H1 (cell line): Measurements from ENCODE around the gene FRMPD2. TPM values are rescaled to one million over a fixed set of nuclear protein-coding genes. Genes with fewer than 3 reads are reported as not detected.
A peak's percentile ranks its signal among the peaks of the same experiment; 100 is the strongest.

Source experiments
- CTCF ChIA-PET: fragments of 300-600 bp; sonication (Branson Sonifier 250); formaldehyde crosslinking; loops from one replicate; lab custom pipeline; 2021; ENCODE audit not compliant: partially characterized antibody; lab: Charles Lee
- POLR2A ChIA-PET: fragments of 300-600 bp; sonication (Branson Sonifier 250); formaldehyde crosslinking; loops from one replicate; lab custom pipeline; 2021; ENCODE audit warnings: inconsistent platforms; ENCODE audit not compliant: partially characterized antibody; lab: Charles Lee
- DNase-seq, 2 experiments: peaks; one replicate each; pipeline versions ENCODE4 v3.0.0 to v3.0.0-alpha.2; 2010 to 2022; ENCODE audit warnings: low spot score in 2 of 2, low read depth in 1 of 2, mixed read lengths in 1 of 2
- FAIRE-seq: peaks from 2 replicates; lab custom pipeline; 2011; peaks lifted over from hg19 to GRCh38; lab: Jason Lieb, UNC
- H2AFZ ChIP-seq: 2 replicates; pipeline ENCODE4 v1.8.1; 2012; ENCODE audit warnings: low read length, inconsistent platforms
- H2AK5ac ChIP-seq: 2 replicates; pipeline ENCODE4 v1.6.1; 2013; ENCODE audit warnings: low read depth, low read length
- H2BK120ac ChIP-seq: replicated peaks from 2 replicates; pipeline ENCODE3; 2013; ENCODE audit warnings: low read depth, low read length, inconsistent platforms
- H2BK12ac ChIP-seq: 2 replicates; pipeline ENCODE4 v1.6.1; 2013; ENCODE audit warnings: low read depth, low read length
- H2BK15ac ChIP-seq: 2 replicates; pipeline ENCODE4 v1.6.1; 2013; ENCODE audit warnings: low read length
- H2BK20ac ChIP-seq: 2 replicates; pipeline ENCODE4 v1.6.1; 2013; ENCODE audit warnings: low read length
- H2BK5ac ChIP-seq: 2 replicates; pipeline ENCODE4 v1.6.1; 2013; ENCODE audit warnings: low read depth, low read length
- H3K14ac ChIP-seq: 2 replicates; pipeline ENCODE4 v1.6.1; 2013; ENCODE audit warnings: inconsistent platforms; ENCODE audit not compliant: insufficient read length
- H3K18ac ChIP-seq: 2 replicates; pipeline ENCODE4 v1.6.1; 2013; ENCODE audit warnings: low read length; ENCODE audit errors: extremely low read depth
- H3K23ac ChIP-seq: 2 replicates; pipeline ENCODE4 v1.6.1; 2013; ENCODE audit warnings: inconsistent platforms; ENCODE audit not compliant: insufficient read length
- H3K23me2 ChIP-seq: 2 replicates; pipeline ENCODE4 v1.6.1; 2013; ENCODE audit warnings: low read depth, low read length
- H3K27ac ChIP-seq: 2 replicates; pipeline ENCODE4 v1.6.1; 2011; ENCODE audit warnings: low read depth, low read length, inconsistent platforms
- H3K27me3 ChIP-seq, 4 experiments: replicated peaks in 1 of 4; 1 replicate in 1 of 4; 2 replicates in 3 of 4; pipeline versions ENCODE4 v1.6.1 to v1.8.1; 2011 to 2013; ENCODE audit warnings: low read length in 3 of 4, mild to moderate bottlenecking in 3 of 4, inconsistent platforms in 2 of 4, mixed read lengths in 2 of 4, moderate library complexity in 1 of 4; ENCODE audit not compliant: control insufficient read depth in 3 of 4, insufficient read depth in 3 of 4; ENCODE audit errors: extremely low read depth in 1 of 4
- H3K36me3 ChIP-seq, 4 experiments: 2 replicates each; pipeline versions ENCODE4 v1.6.1 to v1.8.1; 2011 to 2013; ENCODE audit warnings: mild to moderate bottlenecking in 4 of 4, low read length in 3 of 4, moderate library complexity in 2 of 4, control low read depth in 1 of 4, inconsistent platforms in 1 of 4; ENCODE audit not compliant: insufficient read depth in 4 of 4, control insufficient read depth in 2 of 4
- H3K4ac ChIP-seq: replicated peaks from 2 replicates; pipeline ENCODE3; 2013; ENCODE audit warnings: low read length, low read depth, mixed read lengths, inconsistent platforms; ENCODE audit not compliant: insufficient read length
- H3K4me1 ChIP-seq, 4 experiments: replicated peaks in 1 of 4; 1 replicate in 1 of 4; 2 replicates in 3 of 4; pipeline versions ENCODE4 v1.6.1 to v1.8.1; 2011 to 2013; ENCODE audit warnings: low read length in 3 of 4, inconsistent platforms in 2 of 4, mixed read lengths in 1 of 4; ENCODE audit not compliant: insufficient read depth in 4 of 4, control insufficient read depth in 3 of 4
- H3K4me2 ChIP-seq, 2 experiments: 2 replicates each; pipeline versions ENCODE4 v1.6.1 to v1.8.1; 2011 to 2013; ENCODE audit warnings: low read depth in 2 of 2, low read length in 2 of 2, control low read depth in 1 of 2, inconsistent platforms in 1 of 2, mild to moderate bottlenecking in 1 of 2; ENCODE audit not compliant: insufficient read depth in 1 of 2
- H3K4me3 ChIP-seq, 4 experiments: fragments of 200-600, 300-600 bp in 1 of 4; sonication (generic), shearing (Covaris generic), sonication (Bioruptor Twin) in 1 of 4; 2 replicates each; pipeline versions ENCODE4 v1.5.1 to v1.8.1; 2011 to 2016; ENCODE audit warnings: low read length in 4 of 4, low read depth in 3 of 4, control low read depth in 2 of 4, inconsistent platforms in 2 of 4, mild to moderate bottlenecking in 2 of 4, mixed read lengths in 1 of 4, moderate library complexity in 1 of 4; ENCODE audit not compliant: insufficient read depth in 2 of 4; ENCODE audit errors: extremely low read depth in 1 of 4
- H3K56ac ChIP-seq: replicated peaks from 2 replicates; pipeline ENCODE3; 2013; ENCODE audit warnings: low read depth, mild to moderate bottlenecking, mixed read lengths, low read length, inconsistent platforms; ENCODE audit not compliant: insufficient read length
- H3K79me1 ChIP-seq: 2 replicates; pipeline ENCODE4 v1.6.1; 2013; ENCODE audit warnings: low read depth, low read length, control low read depth
- H3K79me2 ChIP-seq, 2 experiments: 2 replicates each; pipeline versions ENCODE4 v1.6.1 to v1.8.1; 2012 to 2013; ENCODE audit warnings: low read length in 2 of 2, mild to moderate bottlenecking in 2 of 2, inconsistent platforms in 1 of 2; ENCODE audit not compliant: insufficient read depth in 2 of 2, control insufficient read depth in 1 of 2
- H3K9ac ChIP-seq, 4 experiments: replicated peaks in 1 of 4; 1 replicate in 1 of 4; 2 replicates in 3 of 4; pipeline versions ENCODE4 v1.6.1 to v1.8.1; 2011 to 2013; ENCODE audit warnings: low read depth in 3 of 4, low read length in 3 of 4, control low read depth in 2 of 4, mild to moderate bottlenecking in 2 of 4, moderate library complexity in 2 of 4, inconsistent platforms in 1 of 4; ENCODE audit errors: extremely low read depth in 1 of 4
- H3K9me3 ChIP-seq, 2 experiments: 2 replicates each; pipeline versions ENCODE4 v1.6.1 to v1.8.1; 2012 to 2013; ENCODE audit warnings: mild to moderate bottlenecking in 2 of 2, moderate library complexity in 2 of 2, control low read depth in 1 of 2, inconsistent platforms in 1 of 2, low read depth in 1 of 2, low read length in 1 of 2, mixed read lengths in 1 of 2; ENCODE audit not compliant: insufficient read depth in 2 of 2
- H4K20me1 ChIP-seq, 2 experiments: replicated peaks in 1 of 2; 2 replicates each; pipeline versions ENCODE3 to v1.8.1; 2011 to 2013; ENCODE audit warnings: inconsistent platforms in 2 of 2, low read length in 2 of 2, mild to moderate bottlenecking in 1 of 2; ENCODE audit not compliant: insufficient read depth in 2 of 2, control insufficient read depth in 1 of 2
- H4K5ac ChIP-seq: 2 replicates; pipeline ENCODE4 v1.6.1; 2013; ENCODE audit warnings: low read length, low read depth, mixed read lengths, inconsistent platforms; ENCODE audit not compliant: insufficient read length
- H4K8ac ChIP-seq: 2 replicates; pipeline ENCODE4 v1.8.0; 2013; ENCODE audit warnings: mild to moderate bottlenecking, moderate library complexity, low read length, inconsistent platforms; ENCODE audit not compliant: insufficient read depth; ENCODE audit errors: extremely low read depth
- H4K91ac ChIP-seq: replicated peaks from 2 replicates; pipeline ENCODE3; 2013; ENCODE audit warnings: low read length, mixed read lengths, inconsistent platforms; ENCODE audit not compliant: insufficient read length
- KDM1A ChIP-seq: fragments of 200-600, 300-600 bp; sonication (generic); IDR thresholded peaks from 2 replicates; pipeline ENCODE4 v1.7.1; 2016; ENCODE audit warnings: mild to moderate bottlenecking, low read length, borderline replicate concordance
- KDM5A ChIP-seq: fragments of 200-600 bp; IDR thresholded peaks from 2 replicates; pipeline ENCODE4 v1.7.1; 2012; ENCODE audit warnings: mild to moderate bottlenecking, low read length, inconsistent platforms, mixed read lengths
- SRF ChIP-seq: IDR thresholded peaks from 2 replicates; pipeline ENCODE4 v1.6.1; 2011; ENCODE audit warnings: mild to moderate bottlenecking, low read depth, low read length, moderate library complexity
- TAF1 ChIP-seq: IDR thresholded peaks from 2 replicates; pipeline ENCODE4 v1.6.1; 2011; ENCODE audit warnings: mild to moderate bottlenecking, low read depth, low read length
- WGBS, 2 experiments: shearing (Covaris generic) in 1 of 2; methylation state at CpG; one replicate each; pipeline versions ENCODE4 v1.1.6 to v1.1.7; 2013 to 2015; ENCODE audit warnings: low lambda C conversion rate in 2 of 2, mixed read lengths in 2 of 2, inconsistent platforms in 1 of 2, low coverage in 1 of 2, missing lambda C conversion rate in 1 of 2; ENCODE audit not compliant: insufficient replicate concordance in 2 of 2, insufficient coverage in 1 of 2, insufficient read length in 1 of 2; ENCODE audit errors: extremely low coverage in 1 of 2, missing lambda C conversion rate in 1 of 2; 5-methylcytosine and 5-hydroxymethylcytosine counted together
- polyA plus RNA-seq, 7 experiments: library from polyadenylated mRNA; depleted of rRNA in 3 of 7; stranded (reverse) in 5 of 7; unstranded in 2 of 7; fragments of >200 nt in 5 of 7; fragments of 200-250 nt in 2 of 7; gene quantifications; 1 replicate in 5 of 7; 2 replicates in 1 of 7; 4 replicates in 1 of 7; pipeline versions ENCODE4 v1.2.1 to v1.2.3, GENCODE V29; 2011 to 2013; ENCODE audit warnings: missing spikeins in 2 of 7, mixed read lengths in 2 of 7
- total RNA-seq: library from RNA; stranded (reverse); fragmentation: NEBNext Ultra II Directional; extraction: Animal tissue kit (Norgen Biotek cat#: 25700); gene quantifications from 2 replicates; pipeline ENCODE4 v1.2.1, GENCODE V29; 2021
- TF ChIP-seq, protein P1 (sequence below), 3 experiments: IDR thresholded peaks; 1 replicate in 2 of 3; 2 replicates in 1 of 3; pipeline versions ENCODE4 v1.5.1 to v1.6.1; 2011; ENCODE audit warnings: low read length in 3 of 3, mild to moderate bottlenecking in 3 of 3, inconsistent platforms in 2 of 3, low read depth in 1 of 3, moderate library complexity in 1 of 3; ENCODE audit not compliant: insufficient read depth in 1 of 3; ENCODE audit errors: control extremely low read depth in 1 of 3

Gene FRMPD2
- total and polyA plus RNA-seq, 2 of the 8 experiments (the other 6 are each of a cell fraction or from before 2014, with no cell fraction given), result 0.07 to 0.47 TPM

DNA sequence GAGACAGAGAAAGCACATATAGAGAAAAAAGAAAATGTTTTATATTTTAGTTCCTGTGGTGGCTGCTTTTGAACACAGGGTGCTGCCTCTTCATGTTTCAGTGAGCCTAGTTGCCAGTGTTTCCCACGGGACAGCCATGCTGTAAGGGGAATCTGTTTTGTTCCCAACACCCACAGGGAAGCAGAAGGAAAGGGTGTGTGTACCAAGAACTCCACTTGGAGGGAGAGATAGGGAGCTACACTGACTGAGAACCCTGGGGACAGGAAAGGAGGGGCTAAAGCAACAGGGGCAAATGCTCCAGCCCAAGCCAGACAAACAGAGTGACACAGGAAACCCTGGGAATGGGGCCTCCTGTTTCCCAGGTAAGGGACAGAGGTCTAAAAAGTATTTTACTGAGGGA, 40.2 kb downstream of the FRMPD2 start:
- FAIRE-seq, result no peak
- no peak overlapping the region for H2BK120ac ChIP-seq
- no peaks in the 10 kb centered on the region for H3K9me3 ChIP-seq
- 91% methylated on average over 1 of the region's 1 CpG; no CpG with 5 or more reads in 1 of the 2 experiments for WGBS, 2 experiments
- H2AFZ ChIP-seq, result no peak overlapping the region
- ChIA-PET POLR2A (no interaction called here), CTCF (interaction anchor here (1.5 kb wide), 1 partner anchor 55 kb away, joined by 3 read pairs; no protein-coding TSS in a partner anchor)
- no peak overlapping the region; the same call in 1 of the 2 replicates for H2BK5ac ChIP-seq
- no peak overlapping the region for H3K9ac ChIP-seq
- H3K36me3 ChIP-seq, result no peaks in the 10 kb centered on the region
- no peak overlapping the region for H3K23ac ChIP-seq
- H3K56ac ChIP-seq, result no peak overlapping the region
- no peak overlapping the region for H2BK20ac ChIP-seq
- peaks cover 0 to 6% (median 1%) of the 10 kb centered on the region in 4 experiments; a peak in 3 of 7 replicates for H3K4me1 ChIP-seq
- H2BK12ac ChIP-seq, result no peak overlapping the region
- no peak overlapping the region for H4K8ac ChIP-seq
- H3K4me2 ChIP-seq, result no peak overlapping the region
- H3K14ac ChIP-seq, result no peak overlapping the region
- H3K4me3 ChIP-seq, result no peak overlapping the region
- no peak overlapping the region for H3K27ac ChIP-seq
- no peak overlapping the region for H3K4ac ChIP-seq
- no peak overlapping the region for H3K18ac ChIP-seq
- H4K20me1 ChIP-seq, result no peaks in the 10 kb centered on the region
- no peak for TF ChIP-seq SRF
- TF ChIP-seq TAF1, result no peak
- TF ChIP-seq KDM5A, result no peak
- no peak for TF ChIP-seq KDM1A
- TF ChIP-seq, protein P1, sequence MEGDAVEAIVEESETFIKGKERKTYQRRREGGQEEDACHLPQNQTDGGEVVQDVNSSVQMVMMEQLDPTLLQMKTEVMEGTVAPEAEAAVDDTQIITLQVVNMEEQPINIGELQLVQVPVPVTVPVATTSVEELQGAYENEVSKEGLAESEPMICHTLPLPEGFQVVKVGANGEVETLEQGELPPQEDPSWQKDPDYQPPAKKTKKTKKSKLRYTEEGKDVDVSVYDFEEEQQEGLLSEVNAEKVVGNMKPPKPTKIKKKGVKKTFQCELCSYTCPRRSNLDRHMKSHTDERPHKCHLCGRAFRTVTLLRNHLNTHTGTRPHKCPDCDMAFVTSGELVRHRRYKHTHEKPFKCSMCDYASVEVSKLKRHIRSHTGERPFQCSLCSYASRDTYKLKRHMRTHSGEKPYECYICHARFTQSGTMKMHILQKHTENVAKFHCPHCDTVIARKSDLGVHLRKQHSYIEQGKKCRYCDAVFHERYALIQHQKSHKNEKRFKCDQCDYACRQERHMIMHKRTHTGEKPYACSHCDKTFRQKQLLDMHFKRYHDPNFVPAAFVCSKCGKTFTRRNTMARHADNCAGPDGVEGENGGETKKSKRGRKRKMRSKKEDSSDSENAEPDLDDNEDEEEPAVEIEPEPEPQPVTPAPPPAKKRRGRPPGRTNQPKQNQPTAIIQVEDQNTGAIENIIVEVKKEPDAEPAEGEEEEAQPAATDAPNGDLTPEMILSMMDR (IDR thresholded peaks at IDR 0.05; ENCODE audit: control extremely low read depth in 1 of 3, insufficient read depth in 1 of 3, low read depth in 1 of 3, low read length in 3 of 3), result no peak
- H3K27me3 ChIP-seq, result no peaks in the 10 kb centered on the region
- H4K5ac ChIP-seq, result no peak overlapping the region
- H2BK15ac ChIP-seq, result no peak overlapping the region
- no peaks in the 10 kb centered on the region for H3K79me1 ChIP-seq
- no peaks in the 10 kb centered on the region for H3K79me2 ChIP-seq
- H4K91ac ChIP-seq, result no peak overlapping the region
- H2AK5ac ChIP-seq, result no peak overlapping the region
- no peaks in the 10 kb centered on the region for H3K23me2 ChIP-seq
- peak in 1 of 2 experiments; percentile 27 for DNase-seq
